Transverse colon (tissue), 4 donors: Measurements from ENCODE around the gene SCGB1D2. TPM values are rescaled to one million over a fixed set of nuclear protein-coding genes. Genes with fewer than 3 reads are reported as not detected.

Experiments
- DNase-seq: peaks from one replicate; pipeline ENCODE4 v3.0.0-alpha.2; 2019
- H3K27ac ChIP-seq, 4 donors: fragments of 200-600 bp; sonication (generic); 2 replicates each; pipeline ENCODE4 v1.5.1; 2016 to 2018; ENCODE audit warnings: inconsistent platforms in 4 of 4
- H3K27me3 ChIP-seq: fragments of 200-600 bp; sonication (generic); 2 replicates; pipeline ENCODE4 v1.5.1; 2017; ENCODE audit warnings: inconsistent platforms
- H3K36me3 ChIP-seq, 4 donors: fragments of 200-600 bp; sonication (generic); 2 replicates each; pipeline ENCODE4 v1.5.1; 2017 to 2019; ENCODE audit warnings: inconsistent platforms in 4 of 4
- H3K4me1 ChIP-seq, 4 donors: fragments of 200-600 bp; sonication (generic); 2 replicates each; pipeline ENCODE4 v1.5.1; 2017 to 2020; ENCODE audit warnings: inconsistent platforms in 4 of 4
- H3K4me3 ChIP-seq, 4 donors: fragments of 200-600 bp; sonication (generic); 1 replicate in 1 of 4; 2 replicates in 3 of 4; pipeline versions ENCODE4 v1.5.1 to v1.6.1; 2017 to 2019; ENCODE audit warnings: inconsistent platforms in 4 of 4
- H3K9me3 ChIP-seq, 2 donors: fragments of 200-600 bp; sonication (generic); 2 replicates each; pipeline ENCODE4 v1.5.1; 2017 to 2019; ENCODE audit warnings: inconsistent platforms in 2 of 2
- CTCF ChIP-seq, 5 experiments: fragments of 200-600 bp in 3 of 5; fragments of 450-650 bp in 2 of 5; sonication (generic) in 3 of 5; IDR thresholded peaks; 1 replicate in 2 of 5; 2 replicates in 3 of 5; pipeline ENCODE4 v1.5.1; 2016 to 2017; ENCODE audit warnings: antibody characterized with exemption in 5 of 5, inconsistent platforms in 3 of 5, mild to moderate bottlenecking in 2 of 5, moderate library complexity in 1 of 5
- EP300 ChIP-seq: sonication (generic); formaldehyde crosslinking; IDR thresholded peaks from one replicate; pipeline ENCODE4 v1.6.1; 2017; ENCODE audit warnings: antibody characterized with exemption, low read depth
- POLR2A ChIP-seq: fragments of 450-650 bp; IDR thresholded peaks from one replicate; pipeline ENCODE4 v1.6.1; 2016; ENCODE audit warnings: antibody characterized with exemption, mild to moderate bottlenecking, moderate library complexity
- POLR2AphosphoS5 ChIP-seq, 3 donors: sonication (generic); formaldehyde crosslinking; IDR thresholded peaks; one replicate each; pipeline ENCODE4 v1.6.1; 2016; ENCODE audit warnings: antibody characterized with exemption in 3 of 3
- WGBS, 2 donors: methylation state at CpG; one replicate each; pipeline ENCODE4 v1.1.5; 2018; ENCODE audit warnings: low coverage in 1 of 2; 5-methylcytosine and 5-hydroxymethylcytosine counted together
- in situ Hi-C, 4 donors: fragments of 200-750 bp; cut with MboI; loops; one replicate each; pipeline versions ENCODE4 v1.15.0 to v1.15.1; 2017; ENCODE audit warnings: low sequenced_read_pairs in 3 of 4, low pct_ligation_motif_present in 1 of 4, low pct_unique_long_range_greater_than_20kb in 1 of 4
- intact Hi-C: fragments of 100-400 bp; cut with DNase I; formaldehyde crosslinking; loops from one replicate; pipeline ENCODE4 v1.15.1; 2023; ENCODE audit warnings: low total_unique reads
- total RNA-seq, 4 donors: library from RNA; depleted of rRNA; stranded (reverse); fragments of >200 nt; gene quantifications; one replicate each; pipeline ENCODE4 v1.1.0, GENCODE V29; 2016

The SCGB1D2 gene
- total RNA-seq, 4 donors from 2014 or later: not detected

- no peak for DNase-seq
- TF ChIP-seq EP300: no peak
- TF ChIP-seq POLR2AphosphoS5 (IDR thresholded peaks at IDR 0.05): no peak
- TF ChIP-seq CTCF (IDR thresholded peaks at IDR 0.05): no peak
- intact Hi-C loops (no loop called here), in situ Hi-C loops (no loop called here)
- Histone ChIP-seq H3K4me1 (no peaks in the 10 kb centered on the region), H3K27ac (no peak overlapping the region), H3K36me3 (no peaks in the 10 kb centered on the region), H3K4me3 (no peak overlapping the region), H3K27me3 (peaks cover 27% of the 10 kb centered on the region), H3K9me3 (no peaks in the 10 kb centered on the region)
- 89% methylated on average over 3 of the region's 3 CpGs; no CpG with 5 or more reads in 1 of the 2 donors for WGBS, 2 donors
Measured at GRCh38 chr11:62241095-62241494, 944 bp upstream of the SCGB1D2 start.

- intact Hi-C loops: no loop called here
- no peaks in the 10 kb centered on the region for H3K36me3 ChIP-seq
- H3K9me3 ChIP-seq: peaks cover under 1 to 4% of the 10 kb centered on the region in 2 donors
- H3K4me3 ChIP-seq: no peak overlapping the region
- no peaks in the 10 kb centered on the region for H3K4me1 ChIP-seq
- in situ Hi-C loops: no loop called here
- peaks cover 19% of the 10 kb centered on the region for H3K27me3 ChIP-seq
- 4 to 9% methylated on average over 3 to 6 of the region's 6 CpGs for WGBS, 2 donors
- TF ChIP-seq POLR2A (no peak), POLR2AphosphoS5 (IDR thresholded peaks at IDR 0.05) (no peak)
- no peak overlapping the region for H3K27ac ChIP-seq
- no peak for DNase-seq
Measured at GRCh38 chr11:62245271-62245753, 3.3 kb downstream of the SCGB1D2 start.

GRCh38 chr11:62251698-62252097, 9.7 kb downstream of the SCGB1D2 start:
- no peak for DNase-seq
- Histone ChIP-seq H3K4me1 (no peaks in the 10 kb centered on the region), H3K27me3 (peaks cover 6% of the 10 kb centered on the region), H3K4me3 (no peak overlapping the region), H3K27ac (no peak overlapping the region), H3K36me3 (no peaks in the 10 kb centered on the region), H3K9me3 (peaks cover 28 to 30% of the 10 kb centered on the region in 2 donors)
- in situ Hi-C loops: no loop called here
- no peak for TF ChIP-seq CTCF (IDR thresholded peaks at IDR 0.05)
- TF ChIP-seq POLR2A: no peak
- TF ChIP-seq EP300: no peak
- TF ChIP-seq POLR2AphosphoS5 (IDR thresholded peaks at IDR 0.05): no peak
- intact Hi-C loops: no loop called here
- WGBS, 2 donors: 29 to 67% methylated on average over 1 to 4 of the region's 4 CpGs

GRCh38 chr11:62253999-62254542, 12.0 kb downstream of the SCGB1D2 start:
- no peak overlapping the region for H3K27ac ChIP-seq
- H3K4me1 ChIP-seq: no peaks in the 10 kb centered on the region
- H3K36me3 ChIP-seq: no peaks in the 10 kb centered on the region
- in situ Hi-C loops: no loop called here
- WGBS, 2 donors: 52 to 60% methylated on average over 1 to 3 of the region's 3 CpGs
- H3K27me3 ChIP-seq: peaks cover 3% of the 10 kb centered on the region
- no peak for TF ChIP-seq EP300
- TF ChIP-seq POLR2A: no peak
- TF ChIP-seq CTCF (IDR thresholded peaks at IDR 0.05): no peak
- TF ChIP-seq POLR2AphosphoS5 (IDR thresholded peaks at IDR 0.05): no peak
- no peak for DNase-seq
- peaks cover 28 to 30% of the 10 kb centered on the region in 2 donors for H3K9me3 ChIP-seq
- intact Hi-C loops: no loop called here
- H3K4me3 ChIP-seq: no peak overlapping the region

GRCh38 chr11:62256281-62256680, 14.2 kb downstream of the SCGB1D2 start:
- in situ Hi-C loops (no loop called here), intact Hi-C loops (no loop called here)
- DNase-seq: no peak
- H3K36me3 ChIP-seq: no peaks in the 10 kb centered on the region
- 83 to 88% methylated on average over 2 of the region's 2 CpGs for WGBS, 2 donors
- H3K27me3 ChIP-seq: peaks cover 3% of the 10 kb centered on the region
- TF ChIP-seq CTCF (IDR thresholded peaks at IDR 0.05): no peak
- TF ChIP-seq POLR2AphosphoS5 (IDR thresholded peaks at IDR 0.05): no peak
- no peak for TF ChIP-seq EP300
- no peak for TF ChIP-seq POLR2A
- no peak overlapping the region for H3K27ac ChIP-seq
- H3K4me3 ChIP-seq: no peak overlapping the region
- peaks cover 22 to 23% of the 10 kb centered on the region in 2 donors for H3K9me3 ChIP-seq
- H3K4me1 ChIP-seq: no peaks in the 10 kb centered on the region
